PC-3 (cell line): ENCODE results near the gene TUBB6. TPM values are rescaled to one million over a fixed set of nuclear protein-coding genes. Genes with fewer than 3 reads are reported as not detected.

Experiments used
- ATAC-seq: fragments of 200-7000 bp; cut with Tn5 transposase; 2 replicates; pipeline ENCODE4 v1.9.1; 2020; ENCODE audit warnings: mild to moderate bottlenecking, moderate library complexity
- BruUV-seq: library from RNA; stranded (reverse); fragments of 400-500 nt; replicated peaks from 2 replicates; lab custom pipeline; 2021; lab: Mats Ljungman, UMichigan
- CTCF ChIA-PET: fragments of 300-600 bp; sonication (Branson Sonifier 250); formaldehyde crosslinking; loops from one replicate; lab custom pipeline; 2022; ENCODE audit warnings: antibody characterized with exemption; lab: Charles Lee
- POLR2A ChIA-PET: fragments of 300-600 bp; sonication (Branson Sonifier 250); formaldehyde crosslinking; loops from one replicate; lab custom pipeline; 2022; ENCODE audit warnings: antibody characterized with exemption; ENCODE audit not compliant: unreplicated experiment; lab: Charles Lee
- DNase-seq: peaks from one replicate; pipeline ENCODE4 v3.0.0-alpha.2; 2015
- H2AFZ ChIP-seq: fragments of 300-600 bp; sonication (generic); 2 replicates; pipeline ENCODE4 v1.6.0; 2016; ENCODE audit warnings: antibody characterized with exemption, low read length
- H3F3A ChIP-seq: fragments of 300-600 bp; sonication (generic); one replicate; pipeline ENCODE4 v1.6.0; 2017; ENCODE audit warnings: antibody characterized with exemption, low read length, control low read depth, mild to moderate bottlenecking; ENCODE audit not compliant: unreplicated experiment
- H3K27ac ChIP-seq: fragments of 300-600 bp; sonication (generic); 2 replicates; pipeline ENCODE4 v1.5.1; 2016; ENCODE audit warnings: mild to moderate bottlenecking, low read length
- H3K27me3 ChIP-seq: fragments of 300-600 bp; sonication (generic); 2 replicates; pipeline ENCODE4 v1.6.1; 2016; ENCODE audit warnings: low read length, mixed read lengths
- H3K36me3 ChIP-seq: fragments of 300-600 bp; sonication (generic); 2 replicates; pipeline ENCODE4 v1.6.1; 2016; ENCODE audit warnings: low read depth, mixed run types, low read length, mixed read lengths
- H3K4me1 ChIP-seq: fragments of 300-600 bp; sonication (generic); 2 replicates; pipeline ENCODE4 v1.5.1; 2016; ENCODE audit warnings: low read length; ENCODE audit not compliant: insufficient read depth
- H3K4me2 ChIP-seq: fragments of 300-600 bp; sonication (generic); 2 replicates; pipeline ENCODE4 v1.6.0; 2016; ENCODE audit warnings: low read length
- H3K4me3 ChIP-seq: fragments of 300-600 bp; sonication (generic); 2 replicates; pipeline ENCODE4 v1.5.1; 2016; ENCODE audit warnings: mild to moderate bottlenecking, low read length, mixed read lengths
- H3K79me2 ChIP-seq: fragments of 300-600 bp; sonication (generic); 2 replicates; pipeline ENCODE4 v1.6.1; 2017; ENCODE audit warnings: low read length, mixed read lengths
- H3K9ac ChIP-seq: fragments of 300-600 bp; sonication (generic); 2 replicates; pipeline ENCODE4 v1.6.0; 2016; ENCODE audit warnings: mild to moderate bottlenecking, low read length
- H3K9me2 ChIP-seq: fragments of 300-600 bp; sonication (generic); replicated peaks from 2 replicates; pipeline ENCODE4 v1.6.1; 2016; ENCODE audit warnings: mixed run types, low read length, mixed read lengths
- H3K9me3 ChIP-seq: fragments of 300-600 bp; sonication (generic); 2 replicates; pipeline ENCODE4 v1.6.1; 2016; ENCODE audit warnings: low read length, mixed read lengths
- H4K20me1 ChIP-seq: fragments of 300-600 bp; sonication (generic); 2 replicates; pipeline ENCODE4 v1.6.1; 2016; ENCODE audit warnings: low read length, mixed read lengths
- EZH2 ChIP-seq: fragments of 300-600 bp; sonication (generic); IDR thresholded peaks from one replicate; pipeline ENCODE4 v1.6.1; 2017; ENCODE audit warnings: antibody characterized with exemption, mild to moderate bottlenecking, low read length; ENCODE audit not compliant: unreplicated experiment
- EZH2phosphoT487 ChIP-seq: fragments of 300-600 bp; sonication (generic); IDR thresholded peaks from 2 replicates; pipeline ENCODE4 v1.6.1; 2018; ENCODE audit warnings: mild to moderate bottlenecking, antibody characterized with exemption, low read length, borderline replicate concordance
- intact Hi-C: fragments of 100-400 bp; cut with micrococcal nuclease; formaldehyde crosslinking; loops from 2 replicates; pipeline ENCODE4 v1.9.0; 2023
- total RNA-seq: library from RNA; depleted of rRNA; stranded (reverse); fragments of >200 nt; gene quantifications from 2 replicates; pipeline ENCODE4 v1.2.3, GENCODE V29; 2014
- TF ChIP-seq, protein P1 (sequence below): fragments of 300-600 bp; sonication (generic); conservative IDR thresholded peaks from 2 replicates; pipeline ENCODE4 v1.5.1; 2017; ENCODE audit warnings: antibody characterized with exemption, low read depth, mild to moderate bottlenecking, low read length

The TUBB6 gene
- total RNA-seq, 1 experiment from 2014 or later = 191 TPM

GRCh38 chr18:12291161-12291560, 16.9 kb upstream of the TUBB6 start:
- Histone ChIP-seq H3K36me3 (no peaks in the 10 kb centered on the region), H3K9ac (no peak overlapping the region), H3K27ac (no peak overlapping the region), H3K9me3 (no peaks in the 10 kb centered on the region), H4K20me1 (no peaks in the 10 kb centered on the region), H3K79me2 (no peaks in the 10 kb centered on the region), H3K4me1 (peaks cover 26% of the 10 kb centered on the region), H2AFZ (no peak overlapping the region), H3K4me3 (no peak overlapping the region), H3K4me2 (no peak overlapping the region), H3K27me3 (no peaks in the 10 kb centered on the region), H3K9me2 (no peaks in the 10 kb centered on the region), H3F3A (no peaks in the 10 kb centered on the region)
- TF ChIP-seq, protein P1, sequence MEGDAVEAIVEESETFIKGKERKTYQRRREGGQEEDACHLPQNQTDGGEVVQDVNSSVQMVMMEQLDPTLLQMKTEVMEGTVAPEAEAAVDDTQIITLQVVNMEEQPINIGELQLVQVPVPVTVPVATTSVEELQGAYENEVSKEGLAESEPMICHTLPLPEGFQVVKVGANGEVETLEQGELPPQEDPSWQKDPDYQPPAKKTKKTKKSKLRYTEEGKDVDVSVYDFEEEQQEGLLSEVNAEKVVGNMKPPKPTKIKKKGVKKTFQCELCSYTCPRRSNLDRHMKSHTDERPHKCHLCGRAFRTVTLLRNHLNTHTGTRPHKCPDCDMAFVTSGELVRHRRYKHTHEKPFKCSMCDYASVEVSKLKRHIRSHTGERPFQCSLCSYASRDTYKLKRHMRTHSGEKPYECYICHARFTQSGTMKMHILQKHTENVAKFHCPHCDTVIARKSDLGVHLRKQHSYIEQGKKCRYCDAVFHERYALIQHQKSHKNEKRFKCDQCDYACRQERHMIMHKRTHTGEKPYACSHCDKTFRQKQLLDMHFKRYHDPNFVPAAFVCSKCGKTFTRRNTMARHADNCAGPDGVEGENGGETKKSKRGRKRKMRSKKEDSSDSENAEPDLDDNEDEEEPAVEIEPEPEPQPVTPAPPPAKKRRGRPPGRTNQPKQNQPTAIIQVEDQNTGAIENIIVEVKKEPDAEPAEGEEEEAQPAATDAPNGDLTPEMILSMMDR = no peak
- TF ChIP-seq EZH2phosphoT487 (no peak), EZH2 (no peak)
- intact Hi-C loops = no loop called here
- no TSS peak for BruUV-seq
- ATAC-seq (no peak), DNase-seq (no peak)
- ChIA-PET POLR2A (no interaction called here), CTCF (no interaction called here)

GRCh38 chr18:12291690-12292089, 16.4 kb upstream of the TUBB6 start:
- POLR2A ChIA-PET = interaction anchor here (0.5 kb wide), 1 partner anchor 592 kb away, joined by 4 read pairs; no protein-coding TSS in a partner anchor
- H3K4me3 ChIP-seq = no peak overlapping the region
- TF ChIP-seq, protein P1 = no peak
- no peak for TF ChIP-seq EZH2phosphoT487
- no peak for TF ChIP-seq EZH2
- H2AFZ ChIP-seq = no peak overlapping the region
- DNase-seq = no peak
- CTCF ChIA-PET = no interaction called here
- H3K27ac ChIP-seq = no peak overlapping the region
- no peaks in the 10 kb centered on the region for H3K36me3 ChIP-seq
- no peaks in the 10 kb centered on the region for H3K9me2 ChIP-seq
- H3K4me1 ChIP-seq = peaks cover 31% of the 10 kb centered on the region
- H3K27me3 ChIP-seq = no peaks in the 10 kb centered on the region
- H3K9me3 ChIP-seq = no peaks in the 10 kb centered on the region
- BruUV-seq = no TSS peak
- H3K79me2 ChIP-seq = no peaks in the 10 kb centered on the region
- intact Hi-C loops = no loop called here
- no peak for ATAC-seq
- no peak overlapping the region for H3K4me2 ChIP-seq
- H3F3A ChIP-seq = no peaks in the 10 kb centered on the region
- no peaks in the 10 kb centered on the region for H4K20me1 ChIP-seq
- no peak overlapping the region for H3K9ac ChIP-seq

GRCh38 chr18:12293831-12294230, 14.2 kb upstream of the TUBB6 start:
- Histone ChIP-seq H3K9ac (no peak overlapping the region), H3K79me2 (no peaks in the 10 kb centered on the region), H3K4me1 (peaks cover 16% of the 10 kb centered on the region), H3K9me3 (no peaks in the 10 kb centered on the region), H3K27me3 (no peaks in the 10 kb centered on the region), H3F3A (no peaks in the 10 kb centered on the region), H2AFZ (no peak overlapping the region), H3K9me2 (no peaks in the 10 kb centered on the region), H3K4me2 (no peak overlapping the region), H4K20me1 (no peaks in the 10 kb centered on the region), H3K27ac (no peak overlapping the region), H3K4me3 (no peak overlapping the region), H3K36me3 (no peaks in the 10 kb centered on the region)
- no peak for ATAC-seq
- POLR2A ChIA-PET = no interaction called here
- CTCF ChIA-PET = no interaction called here
- TF ChIP-seq EZH2 (no peak), EZH2phosphoT487 (no peak)
- TF ChIP-seq, protein P1 = no peak
- intact Hi-C loops = no loop called here
- DNase-seq = no peak
- no TSS peak for BruUV-seq
